Measurements from ENCODE around the gene SBSN. TPM values are rescaled to one million over a fixed set of nuclear protein-coding genes. Genes with fewer than 3 reads are reported as not detected.
A peak's percentile ranks its signal among the peaks of the same experiment; 100 is the strongest.

The SBSN gene
- total and polyA plus RNA-seq, 9 donors = not detected

DNA sequence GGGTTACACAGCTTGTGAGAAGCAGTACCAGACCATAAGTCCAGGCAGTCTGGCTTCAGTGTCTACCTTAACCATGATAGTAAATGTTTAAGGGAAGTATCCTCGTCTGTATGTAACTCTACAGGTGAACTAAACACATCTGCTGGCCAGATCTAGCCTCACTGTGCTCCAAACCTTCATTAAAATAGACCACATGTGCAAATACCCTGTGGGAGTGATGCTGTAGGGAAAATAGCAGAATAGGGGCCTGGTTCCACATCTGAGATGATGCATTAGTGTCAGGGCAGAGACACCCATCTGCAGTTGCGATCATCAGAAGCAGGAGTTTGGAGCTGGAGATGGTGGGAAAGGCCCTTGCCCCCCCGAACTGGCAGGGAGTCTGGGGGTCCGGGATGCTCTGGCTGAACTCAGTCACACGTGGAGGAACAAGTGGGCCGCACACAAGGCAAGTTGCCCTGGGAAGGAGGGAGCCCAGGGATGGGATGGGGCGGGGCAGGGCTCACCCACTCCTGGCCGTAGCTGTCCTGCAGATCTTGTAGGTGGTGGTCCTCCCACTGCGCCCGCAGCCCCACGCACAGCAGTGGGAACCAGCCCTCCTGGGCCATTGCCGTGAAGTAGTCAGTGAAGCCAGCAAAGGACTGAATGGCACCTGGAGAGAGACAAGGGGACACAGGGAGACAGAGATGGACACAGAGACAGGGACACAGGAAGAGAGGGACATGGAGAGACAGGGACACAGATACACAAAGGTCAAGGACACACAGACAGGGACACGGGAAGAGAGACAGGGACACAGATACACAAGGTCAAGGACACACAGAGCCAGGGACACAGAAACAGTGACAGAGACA lies 24.6 kb upstream of the SBSN start:
- 57 to 71% (median 59%) methylated on average over 13 of the region's 13 CpGs for WGBS, 3 donors
- TF ChIP-seq, protein P1, sequence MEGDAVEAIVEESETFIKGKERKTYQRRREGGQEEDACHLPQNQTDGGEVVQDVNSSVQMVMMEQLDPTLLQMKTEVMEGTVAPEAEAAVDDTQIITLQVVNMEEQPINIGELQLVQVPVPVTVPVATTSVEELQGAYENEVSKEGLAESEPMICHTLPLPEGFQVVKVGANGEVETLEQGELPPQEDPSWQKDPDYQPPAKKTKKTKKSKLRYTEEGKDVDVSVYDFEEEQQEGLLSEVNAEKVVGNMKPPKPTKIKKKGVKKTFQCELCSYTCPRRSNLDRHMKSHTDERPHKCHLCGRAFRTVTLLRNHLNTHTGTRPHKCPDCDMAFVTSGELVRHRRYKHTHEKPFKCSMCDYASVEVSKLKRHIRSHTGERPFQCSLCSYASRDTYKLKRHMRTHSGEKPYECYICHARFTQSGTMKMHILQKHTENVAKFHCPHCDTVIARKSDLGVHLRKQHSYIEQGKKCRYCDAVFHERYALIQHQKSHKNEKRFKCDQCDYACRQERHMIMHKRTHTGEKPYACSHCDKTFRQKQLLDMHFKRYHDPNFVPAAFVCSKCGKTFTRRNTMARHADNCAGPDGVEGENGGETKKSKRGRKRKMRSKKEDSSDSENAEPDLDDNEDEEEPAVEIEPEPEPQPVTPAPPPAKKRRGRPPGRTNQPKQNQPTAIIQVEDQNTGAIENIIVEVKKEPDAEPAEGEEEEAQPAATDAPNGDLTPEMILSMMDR (IDR thresholded peaks at IDR 0.05) = no peak
- no peak for TF ChIP-seq EP300 (IDR thresholded peaks at IDR 0.05)
- no peak for TF ChIP-seq POLR2A (IDR thresholded peaks at IDR 0.05)
- no peak overlapping the region for H3K27ac ChIP-seq
- DNase-seq = no peak
- H3K4me1 ChIP-seq (ENCODE audit: insufficient read depth) = no peaks in the 10 kb centered on the region
- intact Hi-C loops (cut with DNase I) = no loop called here
- H3K9me3 ChIP-seq = no peaks in the 10 kb centered on the region
- H3K36me3 ChIP-seq = no peaks in the 10 kb centered on the region
- no peaks in the 10 kb centered on the region for H3K27me3 ChIP-seq
- no peak overlapping the region for H3K4me3 ChIP-seq

DNA sequence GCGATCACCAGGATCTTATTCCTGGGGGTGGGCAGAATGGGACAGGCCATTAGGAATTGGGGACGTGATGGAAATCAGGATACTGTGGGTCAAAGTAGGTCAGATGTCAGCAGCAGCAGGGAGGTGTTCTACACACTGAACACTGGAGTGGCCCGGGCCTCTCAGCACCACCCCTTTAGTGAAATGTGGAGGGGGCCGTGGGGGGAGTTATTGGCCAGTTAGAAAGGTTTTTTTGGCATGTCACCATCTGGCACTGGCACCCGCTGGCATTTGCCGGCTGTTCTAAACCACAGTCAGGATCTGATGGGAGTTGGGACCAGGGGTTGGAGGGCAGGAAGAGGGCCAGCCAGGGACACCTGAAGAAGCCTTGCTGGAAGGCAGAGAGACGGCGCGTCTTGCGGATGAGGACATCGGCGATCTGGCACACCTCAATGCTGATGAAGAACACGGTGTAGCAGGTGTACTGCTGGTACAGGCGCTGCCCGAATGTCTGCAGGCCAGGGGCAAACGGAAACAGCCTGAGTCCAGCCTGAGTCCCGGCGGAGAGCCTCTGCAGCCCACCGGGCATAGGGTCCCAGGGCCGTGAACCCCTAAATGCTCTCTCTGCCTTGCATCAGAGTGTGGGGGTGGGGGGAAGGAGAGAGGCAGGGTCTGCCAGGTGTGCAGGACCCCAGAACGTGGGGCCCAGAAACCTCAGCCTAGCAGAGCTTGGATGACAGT lies 23.1 kb upstream of the SBSN start:
- 70 to 80% (median 74%) methylated on average over 19 to 21 of the region's 21 CpGs for WGBS, 3 donors
- Histone ChIP-seq H3K27ac (no peak overlapping the region), H3K36me3 (no peaks in the 10 kb centered on the region), H3K27me3 (no peaks in the 10 kb centered on the region), H3K4me1 (ENCODE audit: insufficient read depth) (peaks cover 5% of the 10 kb centered on the region), H3K4me3 (no peak overlapping the region), H3K9me3 (no peaks in the 10 kb centered on the region)
- TF ChIP-seq POLR2A (IDR thresholded peaks at IDR 0.05) = no peak
- TF ChIP-seq EP300 (IDR thresholded peaks at IDR 0.05) = no peak
- TF ChIP-seq, protein P1 (IDR thresholded peaks at IDR 0.05) = no peak
- intact Hi-C loops (cut with DNase I) = no loop called here
- no peak for DNase-seq

GRCh38 chr19:35549879-35550523 lies 21.9 kb upstream of the SBSN start:
- intact Hi-C loops (cut with DNase I) = loop anchor here in 2 of 4 donors (5.0 to 10.0 kb wide), 2 partner anchors 65 to 167 kb away; partner anchors contain the start of genes KMT2B (in 2 of the 2) and HAUS5 (in 1 of the 2)
- Histone ChIP-seq H3K4me3 (no peak overlapping the region), H3K27me3 (no peaks in the 10 kb centered on the region), H3K4me1 (ENCODE audit: insufficient read depth) (peaks cover 7% of the 10 kb centered on the region), H3K27ac (no peak overlapping the region), H3K36me3 (no peaks in the 10 kb centered on the region), H3K9me3 (no peaks in the 10 kb centered on the region)
- DNase-seq = no peak
- TF ChIP-seq, protein P1 (IDR thresholded peaks at IDR 0.05) = no peak
- TF ChIP-seq POLR2A (IDR thresholded peaks at IDR 0.05) (no peak), EP300 (IDR thresholded peaks at IDR 0.05) (no peak)
- 72 to 82% (median 82%) methylated on average over 15 of the region's 15 CpGs for whole genome bisulfite sequencing, 3 donors

GRCh38 chr19:35549174-35549788 lies 21.2 kb upstream of the SBSN start:
- 22 to 25% (median 25%) methylated on average over 6 of the region's 6 CpGs for WGBS, 3 donors
- no peak for TF ChIP-seq POLR2A (IDR thresholded peaks at IDR 0.05)
- TF ChIP-seq, protein P1 (IDR thresholded peaks at IDR 0.05) = peak; percentile 36 to 68 (median 53)
- Histone ChIP-seq H3K36me3 (no peaks in the 10 kb centered on the region), H3K4me3 (no peak overlapping the region), H3K4me1 (ENCODE audit: insufficient read depth) (peaks cover 10% of the 10 kb centered on the region), H3K27me3 (no peaks in the 10 kb centered on the region), H3K27ac (no peak overlapping the region), H3K9me3 (no peaks in the 10 kb centered on the region)
- intact Hi-C loops (cut with DNase I) = loop anchor here in 2 of 4 donors (5.0 to 10.0 kb wide), 2 partner anchors 66 to 168 kb away; partner anchors contain the start of genes KMT2B (in 2 of the 2) and HAUS5 (in 1 of the 2)
- DNase-seq = peak in 4 of 5 donors; percentile 39 to 60 (median 44)

Measured in ovary (tissue), 9 donors.